GM12878 (cell line): ENCODE data around the gene NTN1. TPM values are rescaled to one million over a fixed set of nuclear protein-coding genes. Genes with fewer than 3 reads are reported as not detected.

Experiments used
- ATAC-seq: fragments of 200-7000 bp; cut with Tn5 transposase; 3 replicates; pipeline ENCODE4 v1.9.1; 2020; ENCODE audit warnings: mild to moderate bottlenecking, moderate library complexity
- BruUV-seq: library from RNA; stranded (reverse); fragments of 400-500 nt; replicated peaks from 2 replicates; lab custom pipeline; 2021; lab: Mats Ljungman, UMichigan
- CTCF ChIA-PET: fragments of 300-600 bp; sonication (Branson Sonifier 250); formaldehyde crosslinking; extraction: SDS; loops from one replicate; lab custom pipeline; 2021; ENCODE audit warnings: inconsistent platforms; lab: Yijun Ruan, JAX
- POLR2A ChIA-PET: fragments of 350-600 bp; formaldehyde crosslinking; extraction: SDS; loops from one replicate; lab custom pipeline; 2021; ENCODE audit warnings: inconsistent platforms; lab: Charles Lee
- RAD21 ChIA-PET: fragments of 300-600 bp; sonication (Branson Sonifier 250); formaldehyde crosslinking; loops from one replicate; lab custom pipeline; 2023; ENCODE audit warnings: antibody characterized with exemption; ENCODE audit not compliant: unreplicated experiment; lab: Charles Lee
- SMC1A ChIA-PET: fragments of 300-600 bp; sonication (Branson Sonifier 250); formaldehyde crosslinking; loops from one replicate; lab custom pipeline; 2023; ENCODE audit not compliant: unreplicated experiment, uncharacterized antibody; lab: Charles Lee
- DNase-seq: peaks from one replicate; pipeline ENCODE4 v3.0.0-alpha.2; 2011; ENCODE audit warnings: low read depth, low spot score
- FAIRE-seq: peaks from 3 replicates; lab custom pipeline; 2011; peaks lifted over from hg19 to GRCh38; lab: Jason Lieb, UNC
- H2AFZ ChIP-seq: 2 replicates; pipeline ENCODE4 v1.6.0; 2011; ENCODE audit warnings: low read depth, low read length, control low read depth; ENCODE audit not compliant: control insufficient read depth
- H3K27ac ChIP-seq: 2 replicates; pipeline ENCODE4 v1.5.1; 2011; ENCODE audit warnings: control low read depth; ENCODE audit not compliant: control insufficient read depth, insufficient read depth
- H3K27me3 ChIP-seq, 2 experiments: replicated peaks in 1 of 2; 2 replicates each; pipeline versions ENCODE4 v1.6.0 to v1.6.1; 2011; ENCODE audit warnings: low read length in 1 of 2; ENCODE audit not compliant: control insufficient read depth in 2 of 2, insufficient read depth in 2 of 2
- H3K36me3 ChIP-seq, 2 experiments: 2 replicates each; pipeline ENCODE4 v1.5.1; 2011; ENCODE audit warnings: low read length in 1 of 2; ENCODE audit not compliant: control insufficient read depth in 2 of 2, insufficient read depth in 2 of 2
- H3K4me1 ChIP-seq: 2 replicates; pipeline ENCODE4 v1.6.1; 2011; ENCODE audit warnings: mild to moderate bottlenecking, low read length, moderate library complexity, mixed read lengths; ENCODE audit not compliant: control insufficient read depth, insufficient read depth
- H3K4me2 ChIP-seq: 2 replicates; pipeline ENCODE4 v1.6.0; 2011; ENCODE audit warnings: control low read depth; ENCODE audit not compliant: control insufficient read depth, insufficient read depth
- H3K4me3 ChIP-seq: fragments of 200-600 bp; sonication (generic); 2 replicates; pipeline ENCODE4 v1.5.1; 2016
- H3K79me2 ChIP-seq: 2 replicates; pipeline ENCODE4 v1.6.0; 2011; ENCODE audit warnings: low read length; ENCODE audit not compliant: control insufficient read depth, insufficient read depth
- H3K9ac ChIP-seq: 2 replicates; pipeline ENCODE4 v1.8.0; 2011; ENCODE audit warnings: low read length, control low read depth, mixed read lengths; ENCODE audit not compliant: control insufficient read depth, insufficient read depth
- H3K9me3 ChIP-seq: replicated peaks from 3 replicates; pipeline ENCODE4 v1.5.1; 2011; ENCODE audit warnings: mild to moderate bottlenecking, low read length; ENCODE audit not compliant: control insufficient read depth, insufficient read depth
- H4K20me1 ChIP-seq: 2 replicates; pipeline ENCODE4 v1.6.0; 2011; ENCODE audit not compliant: control insufficient read depth, insufficient read depth
- ATF3 ChIP-seq: IDR thresholded peaks from 2 replicates; pipeline ENCODE4 v1.6.1; 2011; ENCODE audit warnings: low read depth, mild to moderate bottlenecking, low read length, moderate library complexity, borderline replicate concordance; ENCODE audit errors: extremely low read depth
- CHD2 ChIP-seq: IDR thresholded peaks from 2 replicates; pipeline ENCODE4 v1.6.1; 2011; ENCODE audit warnings: low read depth, low read length, improper control_type of control experiment, borderline replicate concordance
- ETV6 ChIP-seq, 2 experiments: fragments of 450-650 bp in 1 of 2; IDR thresholded peaks in 1 of 2; conservative IDR thresholded peaks in 1 of 2; 2 replicates each; pipeline ENCODE4 v1.6.1; 2014; ENCODE audit warnings: antibody characterized with exemption in 1 of 2, borderline replicate concordance in 1 of 2, low read depth in 1 of 2, mild to moderate bottlenecking in 1 of 2, moderate library complexity in 1 of 2
- FOXM1 ChIP-seq: IDR thresholded peaks from 2 replicates; pipeline ENCODE4 v1.6.1; 2012; ENCODE audit warnings: low read depth, mild to moderate bottlenecking, inconsistent platforms, low read length, moderate library complexity
- IKZF2 ChIP-seq, 2 experiments: fragments of 450-650 bp; IDR thresholded peaks; 2 replicates each; pipeline ENCODE4 v1.6.1; 2017; ENCODE audit warnings: mild to moderate bottlenecking in 2 of 2, moderate library complexity in 2 of 2
- MLLT1 ChIP-seq: fragments of 450-650 bp; IDR thresholded peaks from 2 replicates; pipeline ENCODE4 v1.6.1; 2016; ENCODE audit warnings: mild to moderate bottlenecking
- MTA2 ChIP-seq: fragments of 450-650 bp; IDR thresholded peaks from 2 replicates; pipeline ENCODE4 v1.6.1; 2016; ENCODE audit warnings: low read depth, mild to moderate bottlenecking, moderate library complexity
- MXI1 ChIP-seq: fragments of 150-350 bp; IDR thresholded peaks from 2 replicates; pipeline ENCODE4 v1.6.1; 2011; ENCODE audit warnings: low read depth, mild to moderate bottlenecking, inconsistent platforms, low read length, improper control_type of control experiment
- MYB ChIP-seq: fragments of 150-350 bp; IDR thresholded peaks from 2 replicates; pipeline ENCODE4 v1.6.1; 2014; ENCODE audit warnings: mild to moderate bottlenecking, low read depth, low read length, borderline replicate concordance
- PML ChIP-seq: IDR thresholded peaks from 2 replicates; pipeline ENCODE4 v1.6.1; 2012; ENCODE audit warnings: low read length, inconsistent platforms
- POLR2AphosphoS5 ChIP-seq: IDR thresholded peaks from 2 replicates; pipeline ENCODE4 v1.6.1; 2011; ENCODE audit warnings: mild to moderate bottlenecking, low read length, inconsistent platforms
- SIN3A ChIP-seq: IDR thresholded peaks from 2 replicates; pipeline ENCODE4 v1.6.1; 2012; ENCODE audit warnings: low read depth, low read length, improper control_type of control experiment
- SMC3 ChIP-seq: IDR thresholded peaks from 2 replicates; pipeline ENCODE4 v1.6.1; 2011; ENCODE audit warnings: low read length, improper control_type of control experiment, borderline replicate concordance
- SP1 ChIP-seq: IDR thresholded peaks from one replicate; pipeline ENCODE4 v1.6.1; 2011; ENCODE audit warnings: low read depth, low read length
- SUPT20H ChIP-seq: IDR thresholded peaks from 2 replicates; pipeline ENCODE4 v1.6.1; 2011; ENCODE audit warnings: low read depth, mild to moderate bottlenecking, low read length, moderate library complexity, borderline replicate concordance; ENCODE audit not compliant: control insufficient read depth
- TCF12 ChIP-seq: IDR thresholded peaks from 2 replicates; pipeline ENCODE4 v1.6.1; 2011; ENCODE audit warnings: low read depth, mild to moderate bottlenecking, low read length
- ZBTB11 ChIP-seq: fragments of 450-650 bp; formaldehyde crosslinking; IDR thresholded peaks from 2 replicates; pipeline ENCODE4 v1.5.0; 2022; ENCODE audit warnings: mild to moderate bottlenecking, missing genetic modification characterization
- ZNF274 ChIP-seq: IDR thresholded peaks from one replicate; pipeline ENCODE4 v1.8.0; 2011; ENCODE audit not compliant: insufficient read length, insufficient read depth
- WGBS: methylation state at CpG from one replicate; pipeline ENCODE4 v1.1.6; 2016; ENCODE audit warnings: low lambda C conversion rate; ENCODE audit not compliant: insufficient replicate concordance, insufficient coverage; ENCODE audit errors: missing lambda C conversion rate; 5-methylcytosine and 5-hydroxymethylcytosine counted together
- in situ Hi-C: fragments of 300-500 bp; cut with MboI; formaldehyde crosslinking; loops from 9 replicates; pipeline ENCODE4 v1.14.3; 2018; ENCODE audit warnings: mixed read lengths
- intact Hi-C: fragments of 100-400 bp; cut with micrococcal nuclease; formaldehyde crosslinking; loops from one replicate; pipeline ENCODE4 v1.14.2; 2022; ENCODE audit not compliant: unreplicated experiment
- polyA plus RNA-seq, 11 experiments: library from polyadenylated mRNA; depleted of rRNA in 4 of 11; unstranded in 6 of 11; stranded (reverse) in 5 of 11; fragments of >200 nt; fragmentation: Nextera tagmentation in 4 of 11; fragmentation: Illumina TruSeq in 1 of 11; extraction: Ambion mirVana in 4 of 11; extraction: Trizol in 1 of 11; gene quantifications; 1 replicate in 1 of 11; 2 replicates in 10 of 11; pipeline versions ENCODE4 v1.2.1 to v1.2.3, GENCODE V29; 2011 to 2016; ENCODE audit warnings: inconsistent platforms in 2 of 11, missing spikeins in 2 of 11, low read depth in 1 of 11
- total RNA-seq, 4 experiments: library from RNA; depleted of rRNA in 3 of 4; stranded (reverse); fragments of >200 nt in 3 of 4; fragmentation: Illumina TruSeq in 1 of 4; extraction: Trizol in 1 of 4; gene quantifications; 2 replicates each; pipeline versions ENCODE4 v1.2.1 to v1.2.3, GENCODE V29; 2013 to 2021

NTN1 gene
- total and polyA plus RNA-seq, 10 of the 15 experiments (the other 5 are each of a cell fraction or from before 2014, with no cell fraction given), result 0.02 to 0.89 (median 0.35) TPM

- H3K27me3 ChIP-seq, result no peaks in the 10 kb centered on the region
- CTCF ChIA-PET, result no interaction called here
- ATAC-seq, result no peak
- H3K4me2 ChIP-seq, result no peak overlapping the region
- no peak overlapping the region for H3K4me3 ChIP-seq
- SMC1A ChIA-PET, result no interaction called here
- H3K9me3 ChIP-seq, result no peaks in the 10 kb centered on the region
- RAD21 ChIA-PET, result no interaction called here
- no peak overlapping the region for H3K27ac ChIP-seq
- BruUV-seq, result no TSS peak
- in situ Hi-C loops, result no loop called here
- 34% methylated on average over 6 of the region's 6 CpGs for WGBS
- POLR2A ChIA-PET, result no interaction called here
- DNase-seq, result no peak
- no peaks in the 10 kb centered on the region for H3K4me1 ChIP-seq
- no peak overlapping the region for H2AFZ ChIP-seq
- no peaks in the 10 kb centered on the region for H3K36me3 ChIP-seq
- H3K9ac ChIP-seq, result no peak overlapping the region
- no peak for FAIRE-seq
- TF ChIP-seq MXI1 (no peak), IKZF2 (IDR thresholded peaks at IDR 0.05) (no peak), ATF3 (no peak), SUPT20H (no peak), SP1 (no peak), MYB (no peak), POLR2AphosphoS5 (no peak), CHD2 (no peak), SIN3A (no peak), ETV6 (conservative IDR thresholded peaks at IDR 0.05 in 1 of 2, IDR thresholded peaks at IDR 0.05 in 1 of 2; ENCODE audit: borderline replicate concordance in 1 of 2, low read depth in 1 of 2) (no peak), ZBTB11 (no peak), PML (no peak), MLLT1 (no peak), TCF12 (no peak), ZNF274 (no peak), FOXM1 (no peak), SMC3 (no peak), MTA2 (no peak)
- H4K20me1 ChIP-seq, result no peaks in the 10 kb centered on the region
- intact Hi-C loops, result no loop called here
- H3K79me2 ChIP-seq, result no peaks in the 10 kb centered on the region
Measured at GRCh38 chr17:9170853-9171252, 149.5 kb downstream of the NTN1 start.
